Measurements from ENCODE around the gene OPTC. TPM values are rescaled to one million over a fixed set of nuclear protein-coding genes. Genes with fewer than 3 reads are reported as not detected.

The OPTC gene
- total and polyA plus RNA-seq, 10 donors: not detected

GRCh38 chr1:203512848-203513584 is 19.1 kb downstream of the OPTC start:
- H3K27ac ChIP-seq: no peak overlapping the region
- TF ChIP-seq CTCF (IDR thresholded peaks at IDR 0.05 in 8 of 11, conservative IDR thresholded peaks at IDR 0.05 in 3 of 11) (no peak), POLR2AphosphoS5 (IDR thresholded peaks at IDR 0.05) (no peak), POLR2A (IDR thresholded peaks at IDR 0.05) (no peak)
- peaks cover 0 to 30% (median 6%) of the 10 kb centered on the region in 6 donors for H3K4me1 ChIP-seq
- intact Hi-C loops (cut with DNase I; ENCODE audit: low total_unique reads): no loop called here
- no peaks in the 10 kb centered on the region for H3K9me3 ChIP-seq
- no peak overlapping the region for H3K4me3 ChIP-seq
- 49 to 63% (median 51%) methylated on average over 10 of the region's 10 CpGs for WGBS, 5 donors
- DNase-seq: no peak
- H3K36me3 ChIP-seq: no peaks in the 10 kb centered on the region
- peaks cover 0 to 46% (median 0%) of the 10 kb centered on the region in 7 donors for H3K27me3 ChIP-seq (replicated peaks in 1 of 7)

- H3K9me3 ChIP-seq: no peaks in the 10 kb centered on the region
- peaks cover 0 to 52% (median 0%) of the 10 kb centered on the region in 7 donors for H3K27me3 ChIP-seq (replicated peaks in 1 of 7)
- no peak for DNase-seq
- 63 to 85% (median 79%) methylated on average over 5 to 9 of the region's 9 CpGs for WGBS, 5 donors
- H3K4me3 ChIP-seq: no peak overlapping the region
- H3K27ac ChIP-seq: no peak overlapping the region
- no peaks in the 10 kb centered on the region for H3K36me3 ChIP-seq
- peaks cover 0 to 25% (median 5%) of the 10 kb centered on the region in 6 donors for H3K4me1 ChIP-seq
- TF ChIP-seq CTCF (IDR thresholded peaks at IDR 0.05 in 8 of 11, conservative IDR thresholded peaks at IDR 0.05 in 3 of 11) (no peak), POLR2A (IDR thresholded peaks at IDR 0.05) (no peak), POLR2AphosphoS5 (IDR thresholded peaks at IDR 0.05) (no peak)
- intact Hi-C loops (cut with DNase I; ENCODE audit: low total_unique reads): no loop called here
Observed at GRCh38 chr1:203513585-203514031, 19.7 kb downstream of the OPTC start.

- Histone ChIP-seq H3K4me3 (no peak overlapping the region), H3K4me1 (peaks cover 0 to 32% (median 12%) of the 10 kb centered on the region in 6 donors), H3K36me3 (no peaks in the 10 kb centered on the region), H3K27ac (no peak overlapping the region), H3K9me3 (no peaks in the 10 kb centered on the region), H3K27me3 (replicated peaks in 1 of 7) (peaks cover 0 to 52% (median 0%) of the 10 kb centered on the region in 7 donors)
- WGBS, 5 donors: 84 to 99% (median 86%) methylated on average over 9 of the region's 9 CpGs
- TF ChIP-seq POLR2AphosphoS5 (IDR thresholded peaks at IDR 0.05) (no peak), CTCF (IDR thresholded peaks at IDR 0.05 in 8 of 11, conservative IDR thresholded peaks at IDR 0.05 in 3 of 11) (no peak), POLR2A (IDR thresholded peaks at IDR 0.05) (no peak)
- no peak for DNase-seq
- intact Hi-C loops (cut with DNase I; ENCODE audit: low total_unique reads): no loop called here
Observed at GRCh38 chr1:203516184-203516583, 22.2 kb downstream of the OPTC start.

GRCh38 chr1:203516906-203517305 is 23.0 kb downstream of the OPTC start:
- Histone ChIP-seq H3K27me3 (replicated peaks in 1 of 7) (peaks cover 0 to 48% (median 0%) of the 10 kb centered on the region in 7 donors), H3K9me3 (no peaks in the 10 kb centered on the region), H3K36me3 (no peaks in the 10 kb centered on the region), H3K4me1 (peaks cover 0 to 37% (median 16%) of the 10 kb centered on the region in 6 donors), H3K4me3 (no peak overlapping the region), H3K27ac (no peak overlapping the region)
- TF ChIP-seq POLR2A (IDR thresholded peaks at IDR 0.05) (no peak), CTCF (IDR thresholded peaks at IDR 0.05 in 8 of 11, conservative IDR thresholded peaks at IDR 0.05 in 3 of 11) (no peak)
- intact Hi-C loops (cut with DNase I; ENCODE audit: low total_unique reads): no loop called here
- no peak for DNase-seq
- 69 to 74% (median 73%) methylated on average over 5 of the region's 5 CpGs for WGBS, 5 donors
